GM21529 (cell line): ENCODE data around the gene POU6F1.
A peak's percentile ranks its signal among the peaks of the same experiment; 100 is the strongest.
"Not testable (repeated sequence)": the region's sequence is repeated elsewhere in the genome, so short reads cannot be mapped to it uniquely, and the experiment has no call there.

Source experiments
- ATAC-seq: cut with Tn5 transposase; IDR thresholded peaks from one replicate; pipeline ENCODE4 v1.9.1; 2021; ENCODE audit not compliant: unreplicated experiment

The POU6F1 gene, protein sequence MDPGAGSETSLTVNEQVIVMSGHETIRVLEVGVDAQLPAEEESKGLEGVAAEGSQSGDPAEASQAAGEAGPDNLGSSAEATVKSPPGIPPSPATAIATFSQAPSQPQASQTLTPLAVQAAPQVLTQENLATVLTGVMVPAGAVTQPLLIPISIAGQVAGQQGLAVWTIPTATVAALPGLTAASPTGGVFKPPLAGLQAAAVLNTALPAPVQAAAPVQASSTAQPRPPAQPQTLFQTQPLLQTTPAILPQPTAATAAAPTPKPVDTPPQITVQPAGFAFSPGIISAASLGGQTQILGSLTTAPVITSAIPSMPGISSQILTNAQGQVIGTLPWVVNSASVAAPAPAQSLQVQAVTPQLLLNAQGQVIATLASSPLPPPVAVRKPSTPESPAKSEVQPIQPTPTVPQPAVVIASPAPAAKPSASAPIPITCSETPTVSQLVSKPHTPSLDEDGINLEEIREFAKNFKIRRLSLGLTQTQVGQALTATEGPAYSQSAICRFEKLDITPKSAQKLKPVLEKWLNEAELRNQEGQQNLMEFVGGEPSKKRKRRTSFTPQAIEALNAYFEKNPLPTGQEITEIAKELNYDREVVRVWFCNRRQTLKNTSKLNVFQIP

DNA sequence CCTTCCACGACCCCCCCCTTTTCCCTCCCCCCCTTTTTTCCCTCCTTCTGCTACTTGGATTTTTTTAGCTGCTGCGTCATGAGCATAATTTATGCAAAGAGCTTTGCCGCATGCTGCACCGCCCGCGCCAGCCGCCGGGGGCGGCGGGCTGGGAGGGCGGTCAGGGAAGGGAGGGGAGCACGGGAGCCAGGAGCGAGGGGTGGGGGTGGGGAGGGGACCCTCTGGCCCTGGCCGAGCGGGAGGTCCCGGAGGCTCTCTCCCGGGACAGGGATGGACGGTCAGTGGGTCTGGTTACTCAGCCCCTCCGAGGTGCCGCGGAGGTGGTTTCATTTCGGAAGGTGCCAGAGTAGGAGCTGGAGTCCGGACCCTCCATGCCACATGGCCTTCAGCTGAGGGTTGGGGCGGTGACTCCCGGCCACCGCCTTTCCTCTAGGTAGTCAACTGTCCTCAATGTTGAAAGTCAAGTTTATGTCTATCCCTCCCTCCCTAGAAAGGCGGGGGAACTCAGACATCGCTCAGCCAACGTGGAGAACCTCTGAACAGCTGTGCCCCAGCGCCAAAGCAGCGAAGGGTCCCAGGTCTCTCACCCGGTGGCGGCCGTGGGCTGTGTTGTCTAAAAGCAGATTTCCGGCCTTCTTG is at the start of gene POU6F1:
TSS of gene POU6F1 (minus strand) at position 95 of the 639 bp plus-strand sequence. CDS start 11,226 bp downstream, outside the sequence.
- peak; percentile 68 for ATAC-seq

GRCh38 chr12:51265024-51265423 is 47.2 kb upstream of the POU6F1 start:
- no peak for ATAC-seq

GRCh38 chr12:51264297-51264696 is 46.4 kb upstream of the POU6F1 start:
- ATAC-seq: no peak

DNA sequence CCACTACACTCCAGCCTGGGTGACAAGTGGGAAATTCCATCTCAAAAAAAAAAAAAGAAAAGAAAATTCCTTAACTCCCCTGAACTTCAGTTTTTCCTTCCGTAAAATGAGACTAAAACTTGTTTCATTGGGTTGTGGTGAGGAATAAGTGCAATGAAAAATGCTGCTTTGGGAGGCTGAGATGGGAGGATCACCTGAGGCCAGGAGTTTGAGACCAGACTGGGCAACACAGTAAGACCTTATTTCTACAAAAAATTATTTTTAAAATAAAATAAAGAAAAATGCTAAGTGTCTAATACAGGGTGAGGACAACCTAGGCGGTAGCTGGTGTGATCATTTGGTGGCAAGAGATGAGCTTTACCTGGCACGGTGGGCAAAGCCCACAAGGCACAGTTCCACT is 45.5 kb upstream of the POU6F1 start:
- ATAC-seq: no peak

- ATAC-seq: no peak
Measured at GRCh38 chr12:51262758-51263177, 44.9 kb upstream of the POU6F1 start.

DNA sequence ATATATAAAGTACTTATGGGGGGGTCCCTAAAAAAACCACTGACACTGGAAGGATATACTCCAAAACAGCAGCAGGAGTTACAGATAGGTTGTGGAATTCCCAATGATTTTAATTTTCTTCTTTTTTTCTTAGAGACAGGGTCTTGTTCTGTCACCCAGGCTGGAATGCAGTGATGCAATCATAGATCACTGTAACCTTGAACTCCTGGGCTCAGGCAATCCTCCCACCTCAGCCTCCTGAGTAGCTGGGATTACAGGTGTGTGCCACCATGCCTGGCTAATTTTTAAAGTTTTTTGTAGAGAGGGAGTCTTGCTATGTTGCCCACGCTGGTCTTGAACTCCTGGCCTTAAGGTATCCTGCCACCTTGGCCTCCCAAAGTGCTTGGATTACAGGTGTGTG is 41.7 kb upstream of the POU6F1 start:
- not testable (repeated sequence) for ATAC-seq

DNA sequence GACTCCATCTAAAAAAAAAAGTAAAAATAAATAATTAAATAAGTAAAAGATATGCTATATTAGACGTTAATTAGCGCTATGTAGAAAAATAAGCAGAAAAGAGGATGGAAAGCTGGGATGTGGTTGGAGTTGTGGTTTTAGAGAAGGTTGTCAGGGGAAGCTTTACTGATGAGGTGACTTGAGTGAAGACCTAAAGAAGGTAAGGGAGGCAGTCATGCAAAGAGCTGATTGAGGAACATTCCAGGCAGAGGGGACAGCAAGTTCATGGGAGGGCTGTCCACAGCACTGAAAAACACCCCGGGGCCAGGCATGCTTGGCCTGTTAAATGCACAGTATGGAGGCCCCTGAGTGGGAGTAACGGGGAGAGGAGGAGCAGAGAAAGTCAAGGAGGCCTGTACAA is 36.7 kb upstream of the POU6F1 start:
- ATAC-seq: no peak

- ATAC-seq: no peak
Measured at GRCh38 chr12:51253276-51253675, 35.4 kb upstream of the POU6F1 start.

- ATAC-seq: no peak
Measured at GRCh38 chr12:51247523-51248206, 29.8 kb upstream of the POU6F1 start.

GRCh38 chr12:51246254-51246853 is 28.5 kb upstream of the POU6F1 start:
- no peak for ATAC-seq

- no peak for ATAC-seq
Measured at GRCh38 chr12:51245476-51246253, 27.8 kb upstream of the POU6F1 start.

DNA sequence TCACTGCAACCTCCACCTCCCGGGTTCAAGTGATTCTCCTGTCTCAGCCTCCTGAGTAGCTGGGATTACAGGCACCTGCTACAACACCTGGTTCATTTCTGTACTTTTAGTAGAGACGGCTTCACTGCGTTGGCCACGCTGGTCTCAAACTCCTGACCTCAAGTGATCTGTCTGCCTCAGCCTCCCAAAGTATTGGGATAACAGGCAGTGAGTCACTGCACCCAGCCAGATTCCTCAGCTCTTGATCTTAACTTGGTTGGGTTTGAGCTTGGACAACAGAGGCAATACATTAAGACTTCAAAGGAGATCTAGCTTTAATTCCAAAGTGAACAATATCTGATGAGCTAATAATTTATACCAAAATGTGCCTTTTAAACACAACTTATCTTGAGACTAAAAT is 26.4 kb upstream of the POU6F1 start:
- ATAC-seq: no peak

DNA sequence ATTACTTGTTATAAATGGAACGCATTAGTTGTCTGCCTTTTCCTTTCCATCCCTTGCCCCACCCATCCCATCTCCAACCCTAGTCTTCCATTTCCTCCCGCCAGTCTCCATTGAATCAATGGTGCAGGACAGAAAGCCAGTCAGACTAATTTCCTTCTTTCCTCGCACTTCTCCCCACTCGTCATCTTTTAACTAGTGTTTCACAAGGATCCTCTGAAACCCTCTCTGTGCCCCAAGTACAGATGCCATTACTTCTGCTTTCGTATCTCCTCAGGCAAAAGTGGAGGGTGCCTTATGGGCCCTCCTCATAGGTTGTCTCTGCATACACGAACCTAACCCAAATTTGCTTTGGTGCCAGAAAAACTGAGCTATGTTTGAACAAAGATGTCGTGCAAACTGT is 25.0 kb upstream of the POU6F1 start:
- no peak for ATAC-seq

DNA sequence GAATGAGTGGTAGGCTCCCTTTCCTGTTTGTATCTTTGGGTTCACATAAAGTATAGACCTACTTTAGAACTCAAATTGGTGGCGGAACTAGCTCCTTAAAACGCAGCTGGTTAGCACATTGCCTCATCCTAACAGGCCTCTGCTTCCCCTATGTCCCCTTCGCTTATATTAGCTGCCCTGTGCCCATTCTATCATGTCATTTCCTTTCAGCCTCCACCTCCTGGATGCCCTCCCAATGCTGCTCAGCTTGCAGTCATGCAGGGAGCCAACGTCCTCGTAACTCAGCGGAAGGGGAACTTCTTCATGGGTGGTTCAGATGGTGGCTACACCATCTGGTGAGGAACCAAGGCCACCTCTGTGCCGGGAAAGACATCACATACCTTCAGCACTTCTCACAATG is 24.3 kb upstream of the POU6F1 start:
- no peak for ATAC-seq

DNA sequence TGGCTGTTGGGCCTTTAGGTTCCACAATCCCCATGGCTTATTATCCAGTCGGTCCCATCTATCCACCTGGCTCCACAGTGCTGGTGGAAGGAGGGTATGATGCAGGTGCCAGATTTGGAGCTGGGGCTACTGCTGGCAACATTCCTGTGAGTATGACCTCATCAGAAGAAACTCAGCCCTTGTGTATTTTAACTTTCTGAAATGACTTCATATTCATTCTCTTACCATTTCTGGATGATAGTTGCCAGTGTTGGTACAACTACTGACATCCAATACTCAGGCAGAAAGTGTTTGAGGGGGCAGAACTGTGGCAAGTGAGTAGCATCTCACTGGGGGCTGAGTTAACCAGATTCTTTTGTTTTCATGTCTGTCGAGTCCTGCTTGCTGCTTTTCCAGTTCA is 23.1 kb upstream of the POU6F1 start:
- ATAC-seq: no peak

GRCh38 chr12:51238510-51239334 is 20.9 kb upstream of the POU6F1 start, which contains the start of gene DAZAP2:
TSS of gene DAZAP2 (plus strand) at chr12:51238826. CDS start at chr12:51238908, 82 bp downstream.
- ATAC-seq: peak; percentile 91

GRCh38 chr12:51238037-51238509 is 20.2 kb upstream of the POU6F1 start:
- ATAC-seq: peak; percentile 7

GRCh38 chr12:51234530-51234929 is 16.7 kb upstream of the POU6F1 start:
- ATAC-seq: no peak

GRCh38 chr12:51232642-51233041 is 14.8 kb upstream of the POU6F1 start:
- ATAC-seq: no peak
